IMR-90 (cell line): ENCODE data around the gene SSBP3.

Experiments
- FOS ChIP-seq: fragments of 150-350 bp; IDR thresholded peaks from 2 replicates; pipeline ENCODE4 v1.6.1; 2016; ENCODE audit warnings: low read depth, low read length
- POLR2A ChIP-seq: IDR thresholded peaks from 2 replicates; pipeline ENCODE4 v1.6.1; 2012; ENCODE audit warnings: mild to moderate bottlenecking, low read depth, low read length
- RCOR1 ChIP-seq: IDR thresholded peaks from 2 replicates; pipeline ENCODE4 v1.6.1; 2012; ENCODE audit warnings: mild to moderate bottlenecking, low read length, improper control_type of control experiment; ENCODE audit not compliant: insufficient replicate concordance
- RFX5 ChIP-seq: IDR thresholded peaks from 2 replicates; pipeline ENCODE4 v1.8.0; 2012; ENCODE audit warnings: low read depth, mild to moderate bottlenecking, low read length, moderate library complexity
- TF ChIP-seq, protein P1 (sequence below): conservative IDR thresholded peaks from 2 replicates; pipeline ENCODE4 v1.5.1; 2012; ENCODE audit warnings: mild to moderate bottlenecking, low read depth, low read length, improper control_type of control experiment

DNA sequence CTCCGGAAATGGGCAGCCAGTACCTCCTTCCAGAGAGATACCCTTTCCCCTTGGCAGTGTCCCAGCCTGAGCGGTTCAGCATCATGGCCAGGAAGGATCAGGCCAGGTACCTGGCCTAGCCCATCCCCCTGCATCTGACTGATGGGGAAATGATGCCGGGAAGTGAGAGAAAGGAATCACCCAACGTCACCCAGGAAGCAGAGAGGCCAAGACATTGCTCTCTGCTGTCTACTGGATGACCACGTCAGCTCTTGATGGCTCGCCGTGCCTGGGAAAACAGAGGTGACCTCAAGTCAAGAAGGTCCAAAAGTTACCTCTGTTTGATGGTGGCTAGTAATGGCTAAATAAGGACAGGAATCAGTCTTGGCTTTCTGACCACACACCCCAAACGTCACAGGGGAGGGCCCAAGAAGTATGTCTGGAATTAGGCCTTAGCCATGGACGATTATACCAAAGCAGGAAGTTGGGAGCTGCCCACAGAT is 127.2 kb downstream of the SSBP3 start:
- TF ChIP-seq RCOR1 (no peak), RFX5 (no peak), FOS (no peak), POLR2A (no peak)
- TF ChIP-seq, protein P1, sequence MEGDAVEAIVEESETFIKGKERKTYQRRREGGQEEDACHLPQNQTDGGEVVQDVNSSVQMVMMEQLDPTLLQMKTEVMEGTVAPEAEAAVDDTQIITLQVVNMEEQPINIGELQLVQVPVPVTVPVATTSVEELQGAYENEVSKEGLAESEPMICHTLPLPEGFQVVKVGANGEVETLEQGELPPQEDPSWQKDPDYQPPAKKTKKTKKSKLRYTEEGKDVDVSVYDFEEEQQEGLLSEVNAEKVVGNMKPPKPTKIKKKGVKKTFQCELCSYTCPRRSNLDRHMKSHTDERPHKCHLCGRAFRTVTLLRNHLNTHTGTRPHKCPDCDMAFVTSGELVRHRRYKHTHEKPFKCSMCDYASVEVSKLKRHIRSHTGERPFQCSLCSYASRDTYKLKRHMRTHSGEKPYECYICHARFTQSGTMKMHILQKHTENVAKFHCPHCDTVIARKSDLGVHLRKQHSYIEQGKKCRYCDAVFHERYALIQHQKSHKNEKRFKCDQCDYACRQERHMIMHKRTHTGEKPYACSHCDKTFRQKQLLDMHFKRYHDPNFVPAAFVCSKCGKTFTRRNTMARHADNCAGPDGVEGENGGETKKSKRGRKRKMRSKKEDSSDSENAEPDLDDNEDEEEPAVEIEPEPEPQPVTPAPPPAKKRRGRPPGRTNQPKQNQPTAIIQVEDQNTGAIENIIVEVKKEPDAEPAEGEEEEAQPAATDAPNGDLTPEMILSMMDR, result no peak
